Sigmoid colon (tissue), 4 donors: ENCODE results near the gene TASL.

Experiments
- EP300 ChIP-seq, 4 donors: sonication (generic); formaldehyde crosslinking; IDR thresholded peaks; one replicate each; pipeline ENCODE4 v1.6.1; 2017; ENCODE audit warnings: antibody characterized with exemption in 4 of 4
- POLR2A ChIP-seq, 2 donors: fragments of 450-650 bp; IDR thresholded peaks; one replicate each; pipeline ENCODE4 v1.6.1; 2016; ENCODE audit warnings: antibody characterized with exemption in 2 of 2, mild to moderate bottlenecking in 2 of 2, moderate library complexity in 2 of 2
- POLR2AphosphoS5 ChIP-seq, 4 donors: sonication (generic); formaldehyde crosslinking; IDR thresholded peaks; one replicate each; pipeline ENCODE4 v1.6.1; 2017; ENCODE audit warnings: antibody characterized with exemption in 4 of 4
- TF ChIP-seq, protein P1 (sequence below), 4 experiments: fragments of 450-650 bp in 3 of 4; fragments of 200-600 bp in 1 of 4; IDR thresholded peaks; one replicate each; pipeline ENCODE4 v1.5.1; 2016 to 2019; ENCODE audit warnings: antibody characterized with exemption in 4 of 4, mild to moderate bottlenecking in 3 of 4, moderate library complexity in 2 of 4

- TF ChIP-seq, protein P1, sequence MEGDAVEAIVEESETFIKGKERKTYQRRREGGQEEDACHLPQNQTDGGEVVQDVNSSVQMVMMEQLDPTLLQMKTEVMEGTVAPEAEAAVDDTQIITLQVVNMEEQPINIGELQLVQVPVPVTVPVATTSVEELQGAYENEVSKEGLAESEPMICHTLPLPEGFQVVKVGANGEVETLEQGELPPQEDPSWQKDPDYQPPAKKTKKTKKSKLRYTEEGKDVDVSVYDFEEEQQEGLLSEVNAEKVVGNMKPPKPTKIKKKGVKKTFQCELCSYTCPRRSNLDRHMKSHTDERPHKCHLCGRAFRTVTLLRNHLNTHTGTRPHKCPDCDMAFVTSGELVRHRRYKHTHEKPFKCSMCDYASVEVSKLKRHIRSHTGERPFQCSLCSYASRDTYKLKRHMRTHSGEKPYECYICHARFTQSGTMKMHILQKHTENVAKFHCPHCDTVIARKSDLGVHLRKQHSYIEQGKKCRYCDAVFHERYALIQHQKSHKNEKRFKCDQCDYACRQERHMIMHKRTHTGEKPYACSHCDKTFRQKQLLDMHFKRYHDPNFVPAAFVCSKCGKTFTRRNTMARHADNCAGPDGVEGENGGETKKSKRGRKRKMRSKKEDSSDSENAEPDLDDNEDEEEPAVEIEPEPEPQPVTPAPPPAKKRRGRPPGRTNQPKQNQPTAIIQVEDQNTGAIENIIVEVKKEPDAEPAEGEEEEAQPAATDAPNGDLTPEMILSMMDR (IDR thresholded peaks at IDR 0.05): no peak
- TF ChIP-seq EP300 (IDR thresholded peaks at IDR 0.05): no peak
- TF ChIP-seq POLR2AphosphoS5 (IDR thresholded peaks at IDR 0.05): no peak
- TF ChIP-seq POLR2A (IDR thresholded peaks at IDR 0.05): no peak
Observed at GRCh38 chrX:30533266-30533665, 44.3 kb downstream of the TASL start.
